GM12801 (cell line): ENCODE results near the gene MTFMT.

ENCODE experiments used
- CTCF ChIP-seq: IDR thresholded peaks from one replicate; pipeline ENCODE4 v1.5.1; 2011; ENCODE audit warnings: control low read depth; ENCODE audit not compliant: insufficient read length; ENCODE audit errors: extremely low read depth

Gene MTFMT

GRCh38 chr15:64997066-64997465, 32.4 kb downstream of the MTFMT start:
- TF ChIP-seq CTCF = no peak

- TF ChIP-seq CTCF = no peak
Observed at GRCh38 chr15:64993290-64993689, 36.1 kb downstream of the MTFMT start.

- no peak for TF ChIP-seq CTCF
Observed at GRCh38 chr15:64991536-64992135, 37.8 kb downstream of the MTFMT start.

DNA sequence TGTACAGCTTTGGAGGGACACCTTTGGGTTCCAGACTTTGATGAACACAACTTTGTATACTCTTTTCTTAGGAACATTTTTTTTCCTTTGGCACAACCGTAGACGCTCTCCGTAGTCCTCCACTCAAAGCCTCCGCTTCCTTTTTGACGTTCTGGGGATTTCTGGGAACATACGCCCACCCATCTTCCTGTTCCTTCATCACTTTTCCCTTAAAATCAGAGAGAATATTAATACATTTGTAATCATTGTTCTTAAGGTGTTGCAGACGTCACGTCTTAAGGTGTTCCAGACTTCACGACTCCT, 39.3 kb downstream of the MTFMT start:
- no peak for TF ChIP-seq CTCF

GRCh38 chr15:64989416-64990167, 39.8 kb downstream of the MTFMT start, which contains the start of gene SPG21:
SPG21 (minus strand) TSS chr15:64989914; CDS start chr15:64983569, 6,345 bp downstream.
- TF ChIP-seq CTCF = no peak

- no peak for TF ChIP-seq CTCF
Observed at GRCh38 chr15:64987136-64987535, 42.3 kb downstream of the MTFMT start.

- TF ChIP-seq CTCF = no peak
Observed at GRCh38 chr15:64985366-64986033, 43.9 kb downstream of the MTFMT start.
